Measurements from ENCODE around the gene ARHGAP28.

ARHGAP28 gene

GRCh38 chr18:6941996-6942395, 212.5 kb downstream of the ARHGAP28 start:
- Mint-ChIP-seq H3K27me3 (ENCODE audit: low read depth, poor library complexity) (no peaks in the 10 kb centered on the region), H3K36me3 (ENCODE audit: low read depth) (peaks cover 51% of the 10 kb centered on the region), H3K4me3 (no peak overlapping the region), H3K27ac (no peak overlapping the region), H3K9me3 (no peaks in the 10 kb centered on the region), H3K4me1 (peaks cover 5% of the 10 kb centered on the region)
- DNase-seq = no peak
- TF ChIP-seq, protein P1, sequence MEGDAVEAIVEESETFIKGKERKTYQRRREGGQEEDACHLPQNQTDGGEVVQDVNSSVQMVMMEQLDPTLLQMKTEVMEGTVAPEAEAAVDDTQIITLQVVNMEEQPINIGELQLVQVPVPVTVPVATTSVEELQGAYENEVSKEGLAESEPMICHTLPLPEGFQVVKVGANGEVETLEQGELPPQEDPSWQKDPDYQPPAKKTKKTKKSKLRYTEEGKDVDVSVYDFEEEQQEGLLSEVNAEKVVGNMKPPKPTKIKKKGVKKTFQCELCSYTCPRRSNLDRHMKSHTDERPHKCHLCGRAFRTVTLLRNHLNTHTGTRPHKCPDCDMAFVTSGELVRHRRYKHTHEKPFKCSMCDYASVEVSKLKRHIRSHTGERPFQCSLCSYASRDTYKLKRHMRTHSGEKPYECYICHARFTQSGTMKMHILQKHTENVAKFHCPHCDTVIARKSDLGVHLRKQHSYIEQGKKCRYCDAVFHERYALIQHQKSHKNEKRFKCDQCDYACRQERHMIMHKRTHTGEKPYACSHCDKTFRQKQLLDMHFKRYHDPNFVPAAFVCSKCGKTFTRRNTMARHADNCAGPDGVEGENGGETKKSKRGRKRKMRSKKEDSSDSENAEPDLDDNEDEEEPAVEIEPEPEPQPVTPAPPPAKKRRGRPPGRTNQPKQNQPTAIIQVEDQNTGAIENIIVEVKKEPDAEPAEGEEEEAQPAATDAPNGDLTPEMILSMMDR (IDR thresholded peaks at IDR 0.05) = no peak

DNA sequence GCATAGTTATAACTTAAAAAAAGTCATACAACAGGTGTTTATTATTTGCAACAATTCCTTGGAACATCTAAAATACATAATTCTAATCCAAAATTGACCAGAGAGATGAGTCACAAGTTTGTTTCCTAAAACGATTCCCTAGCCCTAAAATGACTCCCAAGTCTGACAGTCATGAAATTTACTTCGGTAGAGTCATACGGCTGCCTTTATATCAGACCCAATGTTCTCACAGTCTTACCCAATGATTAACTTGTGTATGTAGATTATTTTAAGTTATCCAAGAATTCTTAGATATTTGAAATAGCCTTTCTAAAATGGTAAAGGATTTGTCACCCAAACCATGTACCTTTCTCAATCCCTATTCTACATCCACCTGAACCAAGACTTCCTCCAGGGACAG, 213.2 kb downstream of the ARHGAP28 start:
- no peak overlapping the region for H3K4me3 Mint-ChIP-seq
- TF ChIP-seq, protein P1 (IDR thresholded peaks at IDR 0.05) = no peak
- no peak overlapping the region for H3K27ac Mint-ChIP-seq
- no peaks in the 10 kb centered on the region for H3K27me3 Mint-ChIP-seq (ENCODE audit: low read depth, poor library complexity)
- no peak for DNase-seq
- peaks cover 5% of the 10 kb centered on the region for H3K4me1 Mint-ChIP-seq
- H3K9me3 Mint-ChIP-seq = no peaks in the 10 kb centered on the region
- peaks cover 57% of the 10 kb centered on the region for H3K36me3 Mint-ChIP-seq (ENCODE audit: low read depth)

GRCh38 chr18:6943143-6943542, 213.6 kb downstream of the ARHGAP28 start:
- no peak for DNase-seq
- no peak overlapping the region for H3K27ac Mint-ChIP-seq
- peaks cover 5% of the 10 kb centered on the region for H3K4me1 Mint-ChIP-seq
- no peaks in the 10 kb centered on the region for H3K9me3 Mint-ChIP-seq
- no peak overlapping the region for H3K4me3 Mint-ChIP-seq
- peaks cover 57% of the 10 kb centered on the region for H3K36me3 Mint-ChIP-seq (ENCODE audit: low read depth)
- TF ChIP-seq, protein P1 (IDR thresholded peaks at IDR 0.05) = no peak
- H3K27me3 Mint-ChIP-seq (ENCODE audit: low read depth, poor library complexity) = no peaks in the 10 kb centered on the region

DNA sequence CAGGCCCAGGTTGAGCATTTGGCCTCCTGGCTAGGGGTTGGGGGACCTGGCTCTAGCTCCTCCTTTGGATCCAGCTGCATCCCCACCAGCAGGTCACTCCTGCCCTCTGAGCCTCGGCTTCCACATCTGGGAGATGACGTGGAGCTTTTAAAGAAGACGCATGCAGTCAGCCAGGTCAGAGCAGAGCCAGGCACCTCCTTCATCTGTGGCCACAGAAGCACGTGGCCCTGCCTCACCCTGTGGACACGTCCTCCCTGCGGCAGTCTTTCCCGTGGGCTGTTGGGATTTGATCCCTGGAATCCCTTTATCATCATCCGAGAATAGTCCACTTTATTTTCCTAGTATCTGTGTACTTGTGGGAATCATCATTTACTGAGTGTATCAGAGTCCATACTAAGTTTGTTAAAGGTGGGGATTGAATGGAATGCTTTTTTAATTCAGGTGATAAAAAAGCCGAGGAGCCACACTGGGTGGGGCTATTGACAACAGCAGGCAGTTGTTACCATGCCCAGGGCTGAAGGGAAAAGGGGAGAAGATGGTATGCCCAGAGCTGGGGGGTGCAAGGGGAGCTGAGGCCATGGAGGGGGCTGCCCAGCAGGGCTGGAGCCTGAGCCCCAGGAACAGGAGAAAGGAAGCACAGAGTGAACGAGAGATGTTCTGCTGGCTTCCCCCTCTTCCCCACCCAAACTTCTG, 218.0 kb downstream of the ARHGAP28 start:
- Mint-ChIP-seq H3K27ac (peak overlapping the region; percentile 20), H3K4me3 (no peak overlapping the region), H3K27me3 (ENCODE audit: low read depth, poor library complexity) (no peaks in the 10 kb centered on the region), H3K36me3 (ENCODE audit: low read depth) (peaks cover 80% of the 10 kb centered on the region), H3K4me1 (peaks cover 27% of the 10 kb centered on the region), H3K9me3 (no peaks in the 10 kb centered on the region)
- no peak for DNase-seq
- TF ChIP-seq, protein P1 (IDR thresholded peaks at IDR 0.05) = no peak

- Mint-ChIP-seq H3K9me3 (no peaks in the 10 kb centered on the region), H3K4me1 (peaks cover 28% of the 10 kb centered on the region), H3K36me3 (ENCODE audit: low read depth) (peaks cover 78% of the 10 kb centered on the region), H3K4me3 (no peak overlapping the region), H3K27me3 (ENCODE audit: low read depth, poor library complexity) (no peaks in the 10 kb centered on the region), H3K27ac (no peak overlapping the region)
- TF ChIP-seq, protein P1 (IDR thresholded peaks at IDR 0.05) = no peak
- no peak for DNase-seq
Observed at GRCh38 chr18:6948281-6949055, 219.0 kb downstream of the ARHGAP28 start.
